Rectal smooth muscle tissue (tissue), 1 donor: ENCODE results near the gene FBXO48.

Source experiments
- H3K27ac ChIP-seq: one replicate; pipeline ENCODE4 v1.7.0; 2013; ENCODE audit warnings: low read depth, low read length, inconsistent platforms
- H3K27me3 ChIP-seq: one replicate; pipeline ENCODE4 v1.7.0; 2013; ENCODE audit warnings: low read length; ENCODE audit not compliant: control insufficient read depth, insufficient read depth
- H3K36me3 ChIP-seq: one replicate; pipeline ENCODE4 v1.7.0; 2013; ENCODE audit warnings: low read length; ENCODE audit not compliant: control insufficient read depth, insufficient read depth
- H3K4me1 ChIP-seq: one replicate; pipeline ENCODE4 v1.7.0; 2013; ENCODE audit warnings: low read length; ENCODE audit not compliant: control insufficient read depth, insufficient read depth
- H3K4me3 ChIP-seq: one replicate; pipeline ENCODE4 v1.7.0; 2013; ENCODE audit warnings: low read length
- H3K9ac ChIP-seq: one replicate; pipeline ENCODE4 v1.7.0; 2013; ENCODE audit warnings: low read length

The FBXO48 gene

DNA sequence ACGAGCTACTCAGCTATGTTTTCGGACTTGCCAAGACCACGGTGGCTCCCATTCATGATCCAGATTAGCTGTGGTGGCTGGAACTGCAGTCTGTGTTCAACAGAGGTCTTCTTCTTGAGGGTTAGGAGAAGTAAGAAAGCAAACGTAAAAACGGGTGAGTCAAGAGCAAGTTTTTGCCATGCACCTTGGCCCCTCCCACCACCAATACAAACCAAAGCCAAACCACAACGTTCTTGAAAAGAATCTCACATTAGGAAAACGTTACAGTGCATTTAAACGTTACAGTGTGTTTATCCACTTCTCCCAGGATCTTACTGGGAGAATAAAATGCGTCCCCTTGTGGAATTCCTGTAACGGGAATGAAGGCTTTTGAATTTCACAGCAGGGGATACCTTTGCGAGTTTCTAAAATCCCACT is 725 bp downstream of the FBXO48 start:
- H3K27ac ChIP-seq, result peak overlapping the region; percentile 79
- H3K36me3 ChIP-seq, result no peaks in the 10 kb centered on the region
- no peaks in the 10 kb centered on the region for H3K27me3 ChIP-seq
- no peaks in the 10 kb centered on the region for H3K4me1 ChIP-seq
- peak overlapping the region; percentile 98 for H3K4me3 ChIP-seq
- peak overlapping the region; percentile 80 for H3K9ac ChIP-seq

DNA sequence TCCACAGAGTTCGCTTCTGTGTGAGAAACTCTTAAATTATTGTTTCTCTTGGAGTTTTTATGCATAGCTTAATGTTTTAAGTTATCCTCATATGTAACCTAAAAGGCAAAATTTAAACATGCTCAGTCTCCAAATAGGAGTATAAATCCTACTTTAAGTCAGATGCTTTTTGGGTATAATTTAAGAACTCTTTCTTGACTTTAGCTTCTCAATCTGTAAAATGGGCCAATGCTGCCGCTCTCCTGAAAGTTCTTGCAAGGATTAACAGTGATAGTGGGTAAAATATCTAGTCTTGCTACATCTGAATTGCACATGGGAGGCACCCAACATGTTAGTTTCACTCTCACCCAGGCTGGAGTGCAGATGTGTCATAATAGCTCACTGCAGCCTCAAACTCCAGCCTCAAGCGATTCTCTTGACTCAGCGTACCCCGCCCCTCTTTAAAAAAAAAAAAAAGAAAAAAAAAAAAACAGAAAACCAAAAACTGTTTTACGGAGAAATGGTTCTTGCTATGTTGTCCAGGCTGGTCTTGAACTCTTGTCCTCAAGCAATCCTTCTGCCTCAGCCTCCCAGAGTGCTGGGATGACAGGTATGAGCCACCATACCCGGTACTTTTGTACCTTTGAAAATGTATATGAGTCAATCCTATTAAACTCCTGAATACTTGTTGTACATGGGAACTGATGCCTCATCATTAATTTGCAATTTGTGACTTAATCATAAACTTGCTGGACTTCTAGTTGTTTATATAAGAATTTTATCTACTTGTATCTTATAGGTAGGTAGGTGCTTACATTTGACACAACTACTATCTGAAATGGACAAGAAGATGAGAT is 1.8 kb downstream of the FBXO48 start:
- Histone ChIP-seq H3K4me1 (no peaks in the 10 kb centered on the region), H3K27ac (no peak overlapping the region), H3K4me3 (no peak overlapping the region), H3K9ac (no peak overlapping the region), H3K36me3 (no peaks in the 10 kb centered on the region), H3K27me3 (no peaks in the 10 kb centered on the region)

DNA sequence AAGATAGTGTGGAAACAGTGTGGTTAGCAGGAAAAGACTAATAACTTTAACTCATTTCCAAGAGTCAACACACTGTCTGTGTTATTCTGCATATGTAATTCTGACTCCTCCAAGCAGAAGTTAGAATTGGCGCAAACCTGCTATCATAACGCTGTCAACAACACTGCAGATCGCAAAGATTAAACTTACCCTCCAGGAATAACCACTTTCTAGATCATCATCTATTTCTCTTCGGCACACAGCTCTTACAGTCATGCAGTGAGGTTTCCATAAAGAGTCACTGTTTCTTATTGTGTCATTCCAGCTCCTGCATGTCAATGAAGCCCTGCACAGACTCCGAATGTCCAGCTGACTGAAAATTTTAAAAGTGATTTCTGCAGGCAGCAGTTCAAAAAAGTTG is 2.4 kb downstream of the FBXO48 start:
- Histone ChIP-seq H3K36me3 (no peaks in the 10 kb centered on the region), H3K27me3 (no peaks in the 10 kb centered on the region), H3K27ac (no peak overlapping the region), H3K9ac (no peak overlapping the region), H3K4me1 (no peaks in the 10 kb centered on the region), H3K4me3 (no peak overlapping the region)

DNA sequence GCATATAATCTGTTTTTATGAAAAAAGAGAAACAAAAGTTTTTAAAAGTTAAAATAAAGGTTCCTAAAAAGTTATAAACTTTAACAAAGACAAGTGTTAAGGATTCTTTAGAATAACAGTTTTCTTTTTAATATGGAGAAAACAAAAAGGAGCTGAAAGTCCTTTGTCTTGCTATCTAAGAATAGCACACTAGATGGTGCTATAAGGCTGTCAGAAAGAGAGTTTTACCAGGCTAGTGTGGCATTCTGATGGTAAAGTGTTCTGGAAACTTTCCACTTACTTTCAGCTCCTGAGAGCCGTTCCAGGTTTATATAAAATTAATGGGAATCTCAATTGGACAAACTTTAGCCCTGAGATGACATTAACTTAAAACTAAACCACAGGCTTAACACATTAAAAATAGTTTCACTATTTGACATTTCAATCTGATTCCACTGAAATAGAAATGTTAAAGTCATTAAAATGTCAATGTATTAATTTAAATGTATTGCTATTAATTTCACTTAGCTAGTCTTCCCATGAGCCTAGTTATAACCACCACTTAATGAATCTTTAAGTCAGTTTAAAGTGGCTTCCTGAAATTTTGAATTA is 3.7 kb downstream of the FBXO48 start:
- Histone ChIP-seq H3K27ac (no peak overlapping the region), H3K4me3 (no peak overlapping the region), H3K4me1 (no peaks in the 10 kb centered on the region), H3K27me3 (no peaks in the 10 kb centered on the region), H3K36me3 (no peaks in the 10 kb centered on the region), H3K9ac (no peak overlapping the region)

GRCh38 chr2:68458981-68459380 is 8.1 kb downstream of the FBXO48 start:
- H3K27me3 ChIP-seq, result no peaks in the 10 kb centered on the region
- H3K27ac ChIP-seq, result no peak overlapping the region
- H3K36me3 ChIP-seq, result no peaks in the 10 kb centered on the region
- H3K4me3 ChIP-seq, result no peak overlapping the region
- no peak overlapping the region for H3K9ac ChIP-seq
- H3K4me1 ChIP-seq, result no peaks in the 10 kb centered on the region

- Histone ChIP-seq H3K4me3 (no peak overlapping the region), H3K36me3 (no peaks in the 10 kb centered on the region), H3K27ac (no peak overlapping the region), H3K9ac (no peak overlapping the region), H3K4me1 (no peaks in the 10 kb centered on the region), H3K27me3 (no peaks in the 10 kb centered on the region)
Observed at GRCh38 chr2:68456198-68456597, 10.9 kb downstream of the FBXO48 start.

- no peak overlapping the region for H3K9ac ChIP-seq
- H3K36me3 ChIP-seq, result no peaks in the 10 kb centered on the region
- no peaks in the 10 kb centered on the region for H3K27me3 ChIP-seq
- no peaks in the 10 kb centered on the region for H3K4me1 ChIP-seq
- no peak overlapping the region for H3K4me3 ChIP-seq
- H3K27ac ChIP-seq, result no peak overlapping the region
Observed at GRCh38 chr2:68454719-68455118, 12.4 kb downstream of the FBXO48 start.

DNA sequence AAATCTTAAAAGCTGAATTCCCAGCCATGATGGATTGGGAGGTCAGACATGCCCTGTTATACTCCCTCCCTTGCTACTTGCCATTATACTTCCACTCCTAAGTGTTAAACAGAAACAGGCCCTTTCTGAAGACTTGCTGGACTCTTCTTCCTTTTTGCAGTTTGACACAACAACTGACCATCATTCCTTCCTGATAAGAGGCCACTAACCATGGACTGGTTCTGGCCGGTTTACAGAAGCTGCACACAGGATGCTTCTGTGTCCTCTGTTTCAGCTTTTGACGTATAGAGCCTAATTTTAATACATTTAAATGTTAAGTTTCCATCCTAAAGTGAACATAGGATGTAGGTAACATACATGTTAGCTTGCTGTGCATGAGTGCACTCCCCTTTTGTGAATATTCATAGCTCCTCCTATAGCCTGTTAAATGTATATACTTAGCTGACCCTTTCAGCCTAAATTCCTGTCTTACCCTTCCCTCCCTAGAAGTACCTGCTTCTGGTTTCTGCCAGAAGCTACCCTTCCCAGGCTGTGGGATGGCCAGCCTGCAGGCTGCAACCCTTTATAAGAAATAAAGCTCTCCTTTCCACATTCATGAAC is 13.2 kb downstream of the FBXO48 start:
- H3K9ac ChIP-seq, result no peak overlapping the region
- no peaks in the 10 kb centered on the region for H3K36me3 ChIP-seq
- H3K4me3 ChIP-seq, result no peak overlapping the region
- no peaks in the 10 kb centered on the region for H3K4me1 ChIP-seq
- no peak overlapping the region for H3K27ac ChIP-seq
- no peaks in the 10 kb centered on the region for H3K27me3 ChIP-seq

- Histone ChIP-seq H3K9ac (no peak overlapping the region), H3K27me3 (no peaks in the 10 kb centered on the region), H3K4me1 (no peaks in the 10 kb centered on the region), H3K27ac (no peak overlapping the region), H3K4me3 (no peak overlapping the region), H3K36me3 (no peaks in the 10 kb centered on the region)
Observed at GRCh38 chr2:68452158-68452900, 14.8 kb downstream of the FBXO48 start.

GRCh38 chr2:68448671-68449653 is 18.1 kb downstream of the FBXO48 start:
- H3K4me1 ChIP-seq, result no peaks in the 10 kb centered on the region
- H3K27ac ChIP-seq, result no peak overlapping the region
- no peak overlapping the region for H3K4me3 ChIP-seq
- H3K36me3 ChIP-seq, result no peaks in the 10 kb centered on the region
- no peaks in the 10 kb centered on the region for H3K27me3 ChIP-seq
- no peak overlapping the region for H3K9ac ChIP-seq

DNA sequence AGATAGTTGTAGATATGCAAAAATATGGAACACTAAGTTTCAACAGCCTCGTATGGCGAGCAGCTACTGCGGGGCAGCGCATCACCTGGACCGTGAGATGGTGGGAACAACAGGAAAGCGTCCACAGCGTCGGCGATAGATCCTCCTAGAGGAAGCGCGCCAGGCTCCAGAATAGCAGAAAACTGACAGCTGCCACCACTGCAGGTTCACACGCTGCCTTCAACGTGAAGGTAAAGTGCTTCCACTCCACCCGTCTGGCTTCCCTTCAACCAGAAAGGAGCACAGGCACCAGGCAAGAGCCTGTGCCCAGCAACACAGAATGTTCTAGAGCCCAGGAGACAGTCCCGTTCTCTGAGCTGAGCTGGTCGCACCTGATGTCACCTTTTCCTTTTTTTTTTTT is 20.0 kb downstream of the FBXO48 start:
- no peaks in the 10 kb centered on the region for H3K27me3 ChIP-seq
- no peaks in the 10 kb centered on the region for H3K4me1 ChIP-seq
- H3K9ac ChIP-seq, result no peak overlapping the region
- H3K27ac ChIP-seq, result no peak overlapping the region
- no peak overlapping the region for H3K4me3 ChIP-seq
- H3K36me3 ChIP-seq, result no peaks in the 10 kb centered on the region
